Mucosa of stomach (tissue), 1 donor: ENCODE results near the gene RALGAPA1.

Experiments used
- H3K27me3 ChIP-seq: one replicate; pipeline ENCODE4 v1.7.0; 2013; ENCODE audit warnings: mild to moderate bottlenecking, low read length; ENCODE audit not compliant: control insufficient read depth, insufficient read depth
- H3K36me3 ChIP-seq: one replicate; pipeline ENCODE4 v1.7.0; 2013; ENCODE audit warnings: low read length; ENCODE audit not compliant: control insufficient read depth, insufficient read depth
- H3K4me1 ChIP-seq: one replicate; pipeline ENCODE4 v1.7.0; 2013; ENCODE audit warnings: mild to moderate bottlenecking, low read length; ENCODE audit not compliant: control insufficient read depth, insufficient read depth
- H3K4me3 ChIP-seq: one replicate; pipeline ENCODE4 v1.7.0; 2013; ENCODE audit warnings: low read length
- H3K9ac ChIP-seq: one replicate; pipeline ENCODE4 v1.7.0; 2013; ENCODE audit warnings: mild to moderate bottlenecking, low read length, moderate library complexity
- H3K9me3 ChIP-seq: one replicate; pipeline ENCODE4 v1.7.0; 2013; ENCODE audit warnings: mild to moderate bottlenecking, low read length, moderate library complexity; ENCODE audit not compliant: control insufficient read depth
- donor health status: Pancreatic carcinoma.

RALGAPA1 gene

DNA sequence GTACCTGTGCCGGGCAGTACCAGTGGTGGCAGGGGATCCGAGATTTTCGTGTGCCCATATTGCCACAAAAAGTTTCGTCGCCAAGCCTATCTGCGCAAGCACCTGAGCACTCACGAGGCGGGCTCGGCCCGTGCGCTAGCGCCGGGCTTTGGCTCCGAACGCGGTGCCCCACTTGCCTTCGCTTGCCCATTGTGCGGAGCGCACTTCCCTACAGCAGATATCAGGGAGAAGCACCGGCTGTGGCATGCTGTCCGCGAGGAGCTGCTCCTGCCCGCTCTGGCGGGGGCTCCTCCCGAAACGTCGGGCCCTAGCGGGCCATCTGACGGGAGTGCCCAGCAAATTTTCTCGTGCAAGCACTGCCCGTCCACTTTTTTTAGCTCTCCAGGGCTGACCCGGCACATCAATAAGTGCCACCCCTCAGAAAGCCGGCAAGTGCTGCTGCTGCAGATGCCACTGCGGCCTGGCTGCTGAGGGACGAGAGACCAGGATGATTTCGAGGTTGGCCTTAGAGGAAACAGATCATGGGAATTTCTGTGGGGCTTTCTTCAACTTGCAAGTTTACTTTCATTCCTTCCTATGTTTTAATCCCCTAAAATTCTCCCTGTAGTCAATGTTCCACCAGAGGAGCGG lies 273.5 kb downstream of the RALGAPA1 start:
- Histone ChIP-seq H3K36me3 (no peaks in the 10 kb centered on the region), H3K27me3 (peaks cover 43% of the 10 kb centered on the region), H3K4me1 (peaks cover 12% of the 10 kb centered on the region), H3K9me3 (no peaks in the 10 kb centered on the region), H3K9ac (no peak overlapping the region), H3K4me3 (no peak overlapping the region)

DNA sequence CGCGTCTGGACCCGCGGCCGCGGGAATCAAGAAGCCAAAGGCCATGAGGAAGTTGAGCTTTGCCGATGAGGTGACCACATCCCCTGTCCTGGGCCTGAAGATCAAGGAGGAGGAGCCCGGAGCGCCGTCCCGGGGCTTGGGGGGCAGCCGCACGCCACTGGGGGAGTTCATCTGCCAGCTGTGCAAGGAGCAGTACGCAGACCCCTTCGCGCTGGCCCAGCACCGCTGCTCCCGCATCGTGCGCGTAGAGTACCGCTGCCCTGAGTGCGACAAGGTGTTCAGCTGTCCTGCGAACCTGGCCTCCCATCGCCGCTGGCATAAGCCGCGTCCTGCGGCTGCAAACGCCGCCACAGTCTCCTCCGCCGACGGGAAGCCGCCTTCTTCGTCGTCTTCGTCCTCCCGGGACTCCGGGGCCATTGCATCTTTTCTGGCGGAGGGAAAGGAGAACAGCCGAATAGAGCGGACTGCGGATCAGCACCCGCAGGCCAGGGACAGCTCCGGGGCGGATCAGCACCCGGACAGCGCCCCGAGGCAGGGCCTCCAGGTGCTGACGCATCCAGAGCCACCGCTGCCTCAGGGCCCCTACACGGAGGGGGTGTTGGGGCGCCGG lies 274.1 kb downstream of the RALGAPA1 start:
- Histone ChIP-seq H3K4me3 (no peak overlapping the region), H3K4me1 (peaks cover 12% of the 10 kb centered on the region), H3K9ac (no peak overlapping the region), H3K36me3 (no peaks in the 10 kb centered on the region), H3K9me3 (no peaks in the 10 kb centered on the region), H3K27me3 (peaks cover 43% of the 10 kb centered on the region)

- Histone ChIP-seq H3K27me3 (peaks cover 43% of the 10 kb centered on the region), H3K9ac (no peak overlapping the region), H3K9me3 (no peaks in the 10 kb centered on the region), H3K4me1 (peaks cover 12% of the 10 kb centered on the region), H3K4me3 (no peak overlapping the region), H3K36me3 (no peaks in the 10 kb centered on the region)
Measured at GRCh38 chr14:35534208-35534872, 274.8 kb downstream of the RALGAPA1 start.

DNA sequence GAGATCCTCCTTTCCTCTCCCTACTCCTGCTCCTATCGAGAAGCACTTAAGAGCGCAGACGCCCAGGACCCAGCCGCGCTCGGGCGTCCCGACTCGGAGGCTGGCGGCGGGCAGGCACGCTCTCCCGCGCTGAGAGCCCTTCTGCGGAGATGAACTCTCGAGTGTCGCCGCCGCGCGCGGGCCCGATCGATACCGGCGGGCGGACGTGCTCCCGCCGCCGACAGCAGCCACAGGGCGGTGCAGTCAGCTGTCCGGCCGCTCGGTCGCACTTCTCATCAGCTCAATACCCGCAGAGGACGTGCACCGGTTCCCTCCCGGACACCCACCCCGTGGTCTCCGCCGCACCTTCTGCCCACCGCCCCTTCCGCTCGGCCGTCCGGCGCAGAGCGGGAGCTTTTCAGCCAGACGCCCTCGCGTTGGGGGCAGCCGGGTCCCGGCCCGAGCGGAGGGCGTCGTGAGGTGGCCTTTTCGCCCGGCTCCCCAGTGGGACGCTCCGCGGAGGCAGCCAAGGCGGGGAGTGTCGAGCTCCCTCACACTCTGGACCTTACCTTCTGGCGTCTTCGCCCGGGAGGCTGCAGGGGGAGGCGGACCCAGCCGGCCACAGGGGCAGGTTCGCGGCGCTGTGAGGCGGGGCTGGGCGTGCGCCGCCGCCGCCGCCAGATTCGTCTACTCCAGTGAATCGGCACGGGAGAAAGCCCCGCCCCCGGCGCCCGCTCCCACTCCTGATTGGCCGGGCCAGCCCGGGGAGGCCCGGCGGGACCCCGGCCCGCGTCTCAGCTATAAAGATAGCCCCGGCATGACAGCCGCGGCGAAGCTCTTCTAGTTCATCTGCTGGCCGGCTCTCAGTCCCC lies 275.5 kb downstream of the RALGAPA1 start, which contains the start of gene INSM2:
TSS of gene INSM2 (plus strand) at position 808 of the 851 bp plus-strand sequence. CDS start 89 bp downstream, outside the sequence.
- Histone ChIP-seq H3K4me1 (peaks cover 12% of the 10 kb centered on the region), H3K4me3 (no peak within 1 kb of the TSS), H3K9me3 (no peaks in the 10 kb centered on the region), H3K36me3 (no peaks in the 10 kb centered on the region), H3K27me3 (peaks cover 43% of the 10 kb centered on the region), H3K9ac (no peak within 1 kb of the TSS)

- no peak overlapping the region for H3K9ac ChIP-seq
- no peaks in the 10 kb centered on the region for H3K9me3 ChIP-seq
- no peaks in the 10 kb centered on the region for H3K36me3 ChIP-seq
- H3K27me3 ChIP-seq = peaks cover 43% of the 10 kb centered on the region
- H3K4me3 ChIP-seq = no peak overlapping the region
- peaks cover 12% of the 10 kb centered on the region for H3K4me1 ChIP-seq
Measured at GRCh38 chr14:35532783-35533356, 276.2 kb downstream of the RALGAPA1 start.

DNA sequence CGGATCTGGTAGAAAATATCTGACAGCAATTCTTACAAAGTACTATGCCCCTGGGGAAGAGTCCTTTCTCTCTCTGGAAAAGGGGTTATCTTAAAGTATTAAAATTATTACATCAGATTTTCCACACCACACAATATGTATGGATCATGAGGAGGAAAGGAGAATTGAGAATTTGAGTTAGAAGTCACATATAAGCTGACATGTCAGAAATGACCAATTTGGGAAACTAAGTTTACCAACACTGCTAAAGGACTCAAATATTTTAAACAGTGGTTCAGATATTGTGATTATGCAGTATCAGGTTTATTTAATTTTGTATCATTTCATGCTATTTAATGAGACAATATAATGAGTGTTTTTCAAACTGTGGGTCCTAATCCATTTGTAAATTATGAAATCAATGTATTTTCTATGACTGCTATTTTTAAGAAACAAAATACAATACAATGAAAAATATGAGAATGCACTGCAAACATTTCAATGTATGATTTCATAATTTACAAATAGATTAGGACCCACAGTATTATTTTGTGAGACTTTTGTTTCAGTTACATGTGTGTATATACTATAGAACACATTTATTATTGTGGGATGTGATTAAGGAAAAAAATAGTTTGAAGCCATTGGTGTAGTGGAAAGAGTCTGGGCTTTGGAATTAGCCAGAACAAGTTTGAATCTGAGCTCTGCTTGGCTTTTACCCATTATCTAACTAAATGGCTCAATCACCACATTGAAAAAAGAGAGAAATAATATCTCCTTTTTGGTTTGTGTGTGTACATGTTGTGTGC lies 276.9 kb downstream of the RALGAPA1 start:
- no peak overlapping the region for H3K4me3 ChIP-seq
- H3K9ac ChIP-seq = no peak overlapping the region
- H3K4me1 ChIP-seq = peaks cover 12% of the 10 kb centered on the region
- H3K36me3 ChIP-seq = no peaks in the 10 kb centered on the region
- peaks cover 43% of the 10 kb centered on the region for H3K27me3 ChIP-seq
- no peaks in the 10 kb centered on the region for H3K9me3 ChIP-seq

- Histone ChIP-seq H3K4me1 (no peaks in the 10 kb centered on the region), H3K4me3 (no peak overlapping the region), H3K9ac (no peak overlapping the region), H3K27me3 (peaks cover 6% of the 10 kb centered on the region), H3K9me3 (no peaks in the 10 kb centered on the region), H3K36me3 (no peaks in the 10 kb centered on the region)
Measured at GRCh38 chr14:35526962-35527361, 282.1 kb downstream of the RALGAPA1 start.

DNA sequence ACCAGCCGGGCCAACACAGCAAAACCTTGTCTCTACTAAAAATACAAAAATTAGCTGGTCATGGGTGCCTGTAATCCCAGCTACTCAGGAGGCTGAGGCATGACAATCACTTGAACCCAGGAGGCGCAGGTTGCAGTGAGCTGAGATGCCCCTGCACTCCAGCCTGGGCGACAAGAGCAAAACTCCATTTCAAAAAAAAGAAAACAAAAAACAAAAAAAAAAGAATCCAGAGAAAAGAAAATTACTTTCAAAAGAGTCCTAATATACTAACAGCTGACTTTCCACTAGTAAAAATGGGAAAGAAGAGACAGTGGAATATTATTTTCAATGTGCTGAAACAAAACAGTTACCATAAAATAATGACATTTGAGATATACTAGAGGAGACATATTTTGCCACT lies 283.4 kb downstream of the RALGAPA1 start:
- no peaks in the 10 kb centered on the region for H3K4me1 ChIP-seq
- H3K36me3 ChIP-seq = no peaks in the 10 kb centered on the region
- H3K27me3 ChIP-seq = no peaks in the 10 kb centered on the region
- no peak overlapping the region for H3K4me3 ChIP-seq
- H3K9me3 ChIP-seq = no peaks in the 10 kb centered on the region
- no peak overlapping the region for H3K9ac ChIP-seq

DNA sequence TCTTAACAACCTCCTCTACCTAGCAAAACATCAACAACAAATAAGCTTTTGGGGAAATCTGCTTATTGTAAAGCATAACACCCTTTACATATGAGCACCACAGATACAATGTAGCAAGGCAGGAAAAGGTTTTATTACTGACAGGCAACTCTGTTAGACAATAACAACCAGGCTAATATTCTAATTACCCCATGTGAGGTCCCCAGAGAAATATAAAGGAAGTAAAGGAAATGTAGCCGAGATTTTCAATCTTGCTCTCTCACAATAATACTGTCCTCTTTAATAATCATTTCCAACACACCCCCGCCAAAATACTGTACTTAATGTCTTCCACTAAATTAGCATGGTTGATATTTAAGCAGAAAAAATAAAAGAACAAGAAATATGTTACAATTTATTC lies 289.1 kb downstream of the RALGAPA1 start:
- no peak overlapping the region for H3K4me3 ChIP-seq
- no peaks in the 10 kb centered on the region for H3K27me3 ChIP-seq
- no peaks in the 10 kb centered on the region for H3K36me3 ChIP-seq
- H3K4me1 ChIP-seq = no peaks in the 10 kb centered on the region
- H3K9me3 ChIP-seq = no peaks in the 10 kb centered on the region
- H3K9ac ChIP-seq = no peak overlapping the region

DNA sequence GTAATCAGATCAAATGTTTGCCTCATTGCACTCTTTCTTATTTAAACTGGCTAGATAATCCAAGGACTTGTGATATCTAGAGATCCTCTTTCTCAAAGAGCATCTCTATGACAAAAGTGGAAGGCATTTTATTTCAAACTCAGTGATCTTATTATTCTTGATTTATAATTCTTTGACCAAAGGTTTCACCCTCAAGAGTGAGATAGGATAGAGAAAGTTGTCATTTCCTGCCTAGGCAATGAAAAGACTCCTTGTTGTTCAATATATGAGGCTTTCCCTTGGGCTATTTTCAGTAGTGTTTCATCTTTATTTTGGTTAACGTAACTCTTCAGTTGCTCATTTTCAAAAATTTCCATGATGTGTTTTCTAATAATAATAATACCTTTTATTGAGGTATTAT lies 293.2 kb downstream of the RALGAPA1 start:
- no peaks in the 10 kb centered on the region for H3K4me1 ChIP-seq
- no peaks in the 10 kb centered on the region for H3K36me3 ChIP-seq
- no peaks in the 10 kb centered on the region for H3K9me3 ChIP-seq
- H3K4me3 ChIP-seq = no peak overlapping the region
- no peaks in the 10 kb centered on the region for H3K27me3 ChIP-seq
- H3K9ac ChIP-seq = no peak overlapping the region

- Histone ChIP-seq H3K4me1 (no peaks in the 10 kb centered on the region), H3K36me3 (no peaks in the 10 kb centered on the region), H3K9ac (no peak overlapping the region), H3K4me3 (no peak overlapping the region), H3K9me3 (no peaks in the 10 kb centered on the region), H3K27me3 (no peaks in the 10 kb centered on the region)
Measured at GRCh38 chr14:35512765-35513164, 296.3 kb downstream of the RALGAPA1 start.
